Activated CD8-positive, alpha-beta memory T cell treated with anti-CD3 and anti-CD28 coated beads for 4 hours (primary cell): ENCODE results near the gene CFAP74.

Source experiments
- DNase-seq, 2 donors: peaks; one replicate each; pipeline ENCODE4 v3.0.0-alpha.2; 2020; ENCODE audit warnings: low read depth in 2 of 2

CFAP74 gene

DNA sequence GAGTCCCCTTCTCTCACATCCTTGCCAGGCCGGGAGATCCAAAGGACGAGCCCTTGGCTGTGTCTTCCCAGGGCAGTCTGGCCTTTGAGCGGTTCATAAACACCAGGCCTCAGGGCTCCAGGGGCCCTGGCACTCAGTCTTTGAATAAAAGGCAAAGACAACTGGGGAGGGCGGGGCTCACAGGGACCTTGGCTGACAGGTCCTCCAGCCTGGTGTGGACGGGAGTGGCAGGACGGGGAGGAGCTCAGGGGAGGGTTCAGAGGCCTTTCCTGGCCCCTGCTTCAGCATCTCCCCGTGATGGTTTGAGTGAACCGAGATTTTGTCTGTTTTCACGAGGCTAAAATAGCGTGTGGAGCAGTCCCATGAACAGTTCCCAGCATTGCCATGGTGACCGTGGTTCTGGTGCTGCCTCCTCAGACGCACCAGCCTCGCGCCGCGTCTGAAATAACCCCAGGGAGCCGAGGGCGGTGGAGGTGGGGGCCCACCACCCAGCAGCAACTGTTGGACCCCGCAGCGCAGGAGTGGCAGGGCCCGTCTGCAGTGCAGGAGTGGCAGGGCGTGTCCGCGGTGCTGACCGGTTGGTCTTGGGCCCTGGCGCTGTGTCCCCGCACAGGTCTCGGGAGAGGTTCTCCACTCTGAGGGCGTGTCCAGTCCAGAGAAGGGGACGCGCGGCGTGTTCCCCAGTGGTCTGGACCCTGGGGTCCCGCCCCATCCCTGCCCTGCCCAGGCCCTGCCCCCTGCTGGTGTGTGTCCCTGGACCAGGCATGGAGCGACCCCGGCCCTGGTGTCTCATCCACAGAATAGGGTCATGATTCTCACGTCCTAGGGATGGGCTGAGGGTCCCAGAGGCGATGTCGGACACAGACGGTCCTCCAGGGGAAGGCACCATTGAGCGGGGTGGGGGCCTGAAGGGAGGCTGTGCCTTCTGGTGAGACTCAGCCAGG is 39.5 kb upstream of the CFAP74 start:
- no peak for DNase-seq

DNA sequence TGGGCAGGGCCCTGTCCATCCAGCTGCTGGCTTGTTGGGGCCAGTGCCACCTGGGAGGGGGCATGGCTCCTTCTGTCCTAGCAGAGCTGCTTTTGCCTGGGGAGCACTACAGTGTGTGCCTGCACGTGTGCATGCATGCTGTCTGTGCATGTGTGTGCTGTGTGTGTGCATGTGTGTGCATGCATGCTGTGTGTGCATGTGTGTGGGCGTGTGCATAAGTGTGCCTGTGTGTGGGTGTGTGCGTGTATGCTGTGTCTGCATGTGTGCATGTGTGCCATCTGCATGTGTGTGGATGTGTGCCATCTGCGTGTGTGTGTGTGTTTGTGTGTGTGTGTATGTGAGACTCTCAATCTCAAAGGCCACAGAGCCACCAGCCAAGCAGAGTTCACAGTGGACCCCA is 38.3 kb upstream of the CFAP74 start:
- no peak for DNase-seq

- DNase-seq: no peak
Observed at GRCh38 chr1:2041305-2041704, 37.7 kb upstream of the CFAP74 start.

DNA sequence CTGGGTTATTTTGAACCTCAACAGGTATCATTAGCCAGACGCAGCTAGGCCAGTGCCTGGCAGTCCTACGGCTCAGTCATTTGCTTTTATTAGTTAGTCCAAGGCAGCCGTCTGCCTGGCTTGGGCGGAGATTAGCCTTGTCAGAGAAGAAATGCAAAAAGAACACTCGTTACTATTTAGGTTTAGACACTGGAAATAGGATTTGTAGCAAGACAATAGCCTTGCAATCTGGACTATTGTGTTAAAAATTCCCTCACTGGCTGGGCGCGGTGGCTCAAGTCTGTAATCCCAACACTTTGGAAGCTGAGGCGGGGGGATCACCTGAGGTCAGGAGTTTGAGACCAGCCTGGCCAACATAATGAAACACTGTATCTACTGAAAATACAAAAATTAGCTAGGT is 35.7 kb upstream of the CFAP74 start:
- no peak for DNase-seq

DNA sequence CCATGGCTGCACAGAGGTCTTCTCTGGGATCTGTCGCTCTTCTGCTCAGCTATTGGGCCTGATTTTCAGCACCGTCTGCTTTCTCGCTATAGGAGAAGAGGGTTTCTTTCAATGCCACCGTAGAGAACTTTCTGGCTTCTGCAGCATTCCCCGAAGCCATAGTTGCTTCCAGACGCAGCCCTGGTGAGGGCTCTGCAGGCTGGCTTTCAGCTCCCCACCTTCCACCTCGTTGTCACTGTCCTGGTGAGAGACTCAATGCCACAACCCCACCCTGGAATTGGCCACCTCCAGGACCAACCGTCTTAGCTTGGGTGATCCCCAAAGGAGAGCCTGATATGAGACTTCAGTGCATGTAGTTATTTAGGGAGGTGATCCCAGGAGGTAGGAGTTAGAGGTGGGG is 34.6 kb upstream of the CFAP74 start:
- DNase-seq: no peak

DNA sequence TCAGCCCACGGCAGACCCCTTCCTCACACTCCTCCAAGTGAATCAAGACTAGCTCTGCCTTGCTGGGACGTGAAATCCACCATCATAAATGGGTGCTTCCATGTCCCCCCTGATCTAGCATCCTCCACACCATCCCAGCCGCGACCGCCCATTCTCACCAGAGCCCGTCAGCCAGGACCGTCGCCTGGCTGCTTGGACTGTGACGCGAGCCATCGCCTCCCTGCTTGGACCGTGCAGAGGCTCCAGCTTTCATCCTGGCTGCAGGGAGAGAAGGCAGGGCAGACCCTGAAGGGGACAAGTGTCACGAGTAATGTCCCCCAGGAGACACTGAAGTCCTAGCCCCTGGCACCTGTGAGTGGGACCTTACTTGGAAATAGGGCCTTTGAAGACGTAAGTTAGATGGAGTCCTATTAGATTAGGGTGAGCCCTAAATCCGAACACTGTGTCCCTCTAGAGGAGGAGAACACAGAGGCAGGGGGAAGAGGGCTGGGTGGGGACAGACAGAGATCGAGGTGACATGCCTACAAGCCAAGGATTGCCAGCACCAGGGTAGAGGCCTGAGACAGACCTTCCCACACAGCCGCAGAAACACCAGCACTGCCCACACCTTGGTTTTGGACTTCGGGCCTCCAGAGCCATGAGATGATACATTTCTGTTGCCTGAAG is 33.9 kb upstream of the CFAP74 start:
- no peak for DNase-seq

GRCh38 chr1:2036287-2036686 is 32.7 kb upstream of the CFAP74 start:
- DNase-seq: no peak

DNA sequence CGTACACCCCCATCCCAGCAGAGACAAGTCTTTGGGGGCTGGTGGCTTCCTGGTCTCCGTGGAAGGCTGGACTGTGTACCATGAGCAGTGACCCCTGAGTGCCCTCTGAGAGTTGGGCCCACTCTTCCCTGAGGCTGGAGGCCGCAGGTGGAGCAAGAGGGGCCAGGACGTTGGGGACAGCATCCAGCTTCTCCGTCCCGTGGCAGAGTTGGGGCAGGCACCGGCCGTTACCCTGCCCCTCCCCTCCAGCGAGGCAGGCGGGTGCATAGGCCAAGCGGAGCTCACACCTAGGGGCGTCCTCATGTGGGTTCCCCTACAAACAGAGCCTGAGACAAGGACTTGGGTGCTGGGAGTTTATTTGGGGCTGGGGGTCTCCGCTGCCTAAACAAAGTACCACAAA is 29.6 kb upstream of the CFAP74 start:
- DNase-seq: no peak

- no peak for DNase-seq
Observed at GRCh38 chr1:2032737-2033136, 29.2 kb upstream of the CFAP74 start.

DNA sequence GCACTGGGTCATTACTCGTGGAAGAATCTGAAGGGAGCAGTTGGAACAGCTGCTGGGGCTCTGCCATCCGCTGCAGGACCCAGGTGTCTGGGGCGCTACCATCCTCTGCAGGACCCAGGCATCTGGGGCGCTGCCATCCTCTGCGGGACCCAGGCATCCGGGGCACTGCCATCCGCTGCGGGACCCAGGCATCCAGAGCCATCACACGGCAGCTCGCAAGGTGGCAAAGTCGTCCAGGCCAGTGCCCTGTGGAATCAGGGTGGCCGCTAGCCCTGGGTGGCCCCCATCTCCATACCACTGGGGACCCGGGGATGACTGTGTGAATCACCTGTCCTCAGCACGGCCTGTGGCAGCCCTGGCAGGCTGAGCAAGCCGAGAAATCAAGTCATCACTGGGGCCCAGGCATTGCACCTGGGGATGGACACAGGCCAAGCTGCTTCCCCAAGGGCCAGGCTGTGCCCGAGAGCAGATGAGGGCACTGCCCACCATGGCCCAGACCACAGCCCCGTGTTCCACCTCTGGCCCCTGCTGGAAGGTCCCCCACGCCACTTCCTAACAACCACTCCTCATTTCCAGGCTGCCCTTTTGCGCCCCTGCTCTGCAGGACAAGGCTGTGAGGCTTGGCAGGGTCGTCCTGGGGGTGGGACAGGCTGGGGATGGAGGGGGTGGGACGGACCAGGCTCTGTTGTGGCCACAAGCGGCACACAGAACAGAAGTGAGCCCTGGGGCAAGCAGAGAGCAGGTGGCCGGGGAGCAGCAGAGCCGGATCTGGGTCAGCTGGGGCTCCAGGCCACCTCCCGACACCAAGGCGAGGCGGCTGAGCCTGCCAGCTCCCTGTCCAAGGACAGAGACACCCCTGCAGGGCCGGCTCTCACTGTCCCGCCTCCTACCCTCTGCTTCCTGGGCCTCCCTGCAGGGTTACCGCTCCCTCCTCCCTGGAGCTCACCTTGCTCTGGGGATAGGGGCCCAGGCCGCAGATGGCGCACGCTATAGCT is 28.3 kb upstream of the CFAP74 start:
- DNase-seq: no peak

DNA sequence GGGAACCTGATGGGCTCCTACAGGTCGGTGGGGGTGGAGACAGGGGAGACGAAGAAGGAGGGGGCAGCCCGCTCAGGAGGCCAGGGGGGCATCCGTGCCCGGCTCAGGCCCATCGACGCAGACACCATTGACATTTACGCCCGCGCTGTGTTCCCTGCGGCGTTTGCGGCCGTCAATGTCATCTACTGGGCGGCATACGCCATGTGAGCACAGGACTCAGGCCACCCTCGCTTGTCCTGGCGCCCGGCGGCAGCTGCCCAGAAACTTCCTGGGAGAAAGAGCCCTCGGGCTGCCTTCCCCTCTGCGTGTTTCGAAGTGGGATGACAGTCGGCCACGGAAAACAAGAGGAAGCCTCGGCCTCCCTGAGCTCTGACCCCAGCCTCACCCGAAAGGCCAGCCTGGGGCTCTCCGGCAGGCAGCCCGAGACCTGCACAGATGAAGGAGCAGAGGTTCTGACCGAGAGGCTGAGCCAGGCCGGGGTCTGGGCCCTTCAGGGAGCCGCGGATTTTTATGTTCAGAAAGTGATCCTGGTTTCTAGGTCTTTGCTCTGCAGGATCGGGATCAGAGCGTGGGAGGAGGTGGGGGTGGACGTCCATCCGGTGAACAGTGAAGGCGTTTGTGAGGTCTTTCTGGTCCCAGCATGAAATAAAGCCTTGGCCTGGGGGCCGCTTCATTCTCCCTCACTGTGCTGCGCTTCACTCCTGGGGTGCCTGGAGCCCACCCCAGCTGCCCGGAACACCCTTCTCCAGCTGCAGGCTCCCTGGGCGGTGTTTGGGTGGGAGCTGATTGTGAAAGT is 26.7 kb upstream of the CFAP74 start:
- no peak for DNase-seq

GRCh38 chr1:2029561-2029960 is 26.0 kb upstream of the CFAP74 start:
- DNase-seq: no peak

GRCh38 chr1:2028870-2029560 is 25.4 kb upstream of the CFAP74 start:
- no peak for DNase-seq

GRCh38 chr1:2027961-2028583 is 24.5 kb upstream of the CFAP74 start:
- DNase-seq: no peak

GRCh38 chr1:2025491-2025981 is 21.9 kb upstream of the CFAP74 start:
- no peak for DNase-seq

- DNase-seq: no peak
Observed at GRCh38 chr1:2024887-2025286, 21.3 kb upstream of the CFAP74 start.

DNA sequence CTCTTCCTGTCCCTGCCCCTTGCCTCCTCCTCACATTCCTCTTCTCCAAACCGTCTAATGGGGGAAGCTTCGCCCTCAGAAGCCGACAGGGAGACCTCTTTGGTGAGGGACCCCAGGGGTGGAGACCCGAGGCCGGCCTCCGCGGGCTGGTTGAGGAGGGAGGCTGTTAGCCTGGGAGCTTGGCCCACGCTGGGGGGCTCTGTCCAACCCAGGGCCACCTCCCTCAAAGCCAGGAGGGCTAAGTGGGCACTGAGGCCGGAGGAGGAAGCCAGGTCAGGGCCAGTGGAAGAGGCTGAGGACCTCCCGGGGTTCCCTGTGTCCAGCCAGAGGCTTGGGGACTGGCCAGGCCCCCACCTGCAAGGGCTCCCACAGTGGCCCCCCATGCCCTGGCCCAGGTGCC is 20.9 kb upstream of the CFAP74 start:
- DNase-seq: no peak

DNA sequence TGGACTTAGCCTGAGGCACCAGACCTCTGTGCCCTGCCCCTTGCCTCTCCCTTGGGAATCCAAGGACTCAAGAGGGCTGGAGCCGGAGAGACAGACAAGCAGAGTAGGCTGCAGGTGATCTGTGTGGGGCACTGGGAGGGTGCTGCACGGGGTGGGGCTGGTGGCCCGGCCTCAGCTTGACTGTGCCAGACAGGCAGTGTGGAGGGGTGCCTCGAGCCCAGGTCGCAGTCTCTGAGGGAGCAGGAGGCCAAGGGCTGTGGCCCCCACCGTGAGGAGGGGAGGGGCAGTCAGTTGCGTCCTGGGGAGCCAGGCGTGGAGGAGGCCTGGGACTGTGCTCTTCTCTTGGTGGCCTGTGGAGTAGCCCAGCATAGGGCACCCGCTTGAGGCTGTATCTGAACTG is 19.6 kb upstream of the CFAP74 start:
- DNase-seq: no peak

DNA sequence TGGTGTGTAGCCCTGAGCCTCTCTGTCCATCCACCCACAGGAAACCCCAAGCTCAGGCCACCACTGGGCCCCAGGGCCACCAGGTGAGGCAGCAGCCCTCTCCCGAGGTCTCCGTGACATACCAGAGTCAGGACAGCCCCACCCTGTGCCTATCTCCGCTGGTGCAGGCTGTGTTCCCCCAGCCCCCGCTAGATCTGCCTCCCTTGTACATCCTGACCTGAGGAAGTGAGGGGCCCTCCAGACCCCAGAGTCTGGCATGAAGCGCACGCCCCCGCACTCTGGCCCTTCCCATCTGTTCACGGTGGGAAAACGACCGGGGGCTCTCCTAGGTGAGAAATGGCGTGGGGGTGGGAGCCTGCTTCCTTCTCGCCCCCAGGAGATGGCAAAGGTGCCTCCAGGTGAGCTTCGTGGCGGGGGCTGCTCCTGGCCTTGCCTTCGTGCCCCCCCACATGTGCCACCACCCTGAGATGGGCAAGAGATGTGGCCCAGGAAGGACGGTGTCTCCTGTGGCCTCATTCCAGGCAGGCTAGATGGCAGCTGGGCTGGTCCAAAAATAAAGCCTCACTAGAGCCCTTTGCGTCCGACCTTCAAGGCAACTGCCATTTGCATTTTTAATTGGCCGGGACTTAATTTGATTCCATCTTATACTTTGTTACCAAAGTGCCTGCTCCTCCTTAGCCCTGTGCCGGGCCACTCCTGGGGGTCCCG is 18.6 kb upstream of the CFAP74 start:
- DNase-seq: no peak
